ENCODE data around the gene OPTC.
A peak's percentile ranks its signal among the peaks of the same experiment; 100 is the strongest.
"Not testable (repeated sequence)": the region's sequence is repeated elsewhere in the genome, so short reads cannot be mapped to it uniquely, and the experiment has no call there.

OPTC gene

DNA sequence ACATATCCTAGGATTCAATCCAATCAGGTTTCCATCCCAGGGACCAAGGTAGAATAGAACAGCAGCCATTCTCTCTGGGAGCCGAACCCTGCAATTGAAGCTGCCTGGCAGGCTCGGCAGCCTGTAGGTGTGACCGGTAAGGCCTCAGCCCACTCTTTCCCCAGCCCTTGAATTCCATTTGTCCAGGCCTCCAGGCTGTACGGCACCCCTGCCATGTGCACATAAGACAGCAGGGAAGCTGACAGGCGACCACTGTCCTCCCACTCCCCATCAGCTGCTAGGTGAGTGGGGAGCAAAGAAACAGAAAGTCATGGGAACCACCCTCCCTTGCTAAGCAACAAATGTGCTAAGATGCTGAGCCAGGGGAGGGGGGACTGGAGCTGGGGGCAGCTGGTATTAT, 23.0 kb downstream of the OPTC start:
- no peak for DNase-seq (ENCODE audit: low spot score)

DNA sequence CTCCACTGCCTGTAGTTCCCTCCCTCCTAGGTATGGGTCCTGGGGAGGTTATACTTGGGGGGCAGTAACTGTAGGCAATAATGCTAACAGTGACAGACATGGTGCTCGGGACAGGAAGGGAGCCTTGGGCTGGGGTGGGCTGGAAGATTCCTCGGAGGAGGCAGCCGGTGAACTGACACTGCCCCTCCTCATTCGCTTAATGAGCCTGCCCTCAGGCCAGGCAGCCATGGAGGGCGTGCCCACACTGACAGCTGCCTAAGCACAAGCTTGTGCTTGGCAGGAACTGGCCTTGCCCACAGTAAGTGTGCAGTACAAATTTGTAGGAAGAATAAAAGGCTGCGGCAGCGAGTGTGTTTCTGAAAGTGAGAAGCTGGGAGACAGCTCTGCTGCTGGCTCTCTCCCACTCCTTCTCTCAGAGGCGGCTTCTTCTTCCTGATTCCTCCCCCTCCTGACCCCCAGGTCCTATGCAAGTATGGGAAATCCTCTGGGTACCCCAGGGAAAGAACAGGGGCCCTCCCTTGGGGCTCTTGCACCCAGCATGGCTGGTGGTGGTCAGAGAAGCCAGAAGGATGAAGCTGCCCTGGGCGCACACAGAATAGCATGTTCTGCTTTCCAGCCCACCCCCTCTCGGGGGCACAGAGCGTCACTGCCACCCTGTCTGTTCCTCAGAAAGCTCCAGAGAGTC, 23.6 kb downstream of the OPTC start:
- DNase-seq (ENCODE audit: low spot score), result no peak

DNA sequence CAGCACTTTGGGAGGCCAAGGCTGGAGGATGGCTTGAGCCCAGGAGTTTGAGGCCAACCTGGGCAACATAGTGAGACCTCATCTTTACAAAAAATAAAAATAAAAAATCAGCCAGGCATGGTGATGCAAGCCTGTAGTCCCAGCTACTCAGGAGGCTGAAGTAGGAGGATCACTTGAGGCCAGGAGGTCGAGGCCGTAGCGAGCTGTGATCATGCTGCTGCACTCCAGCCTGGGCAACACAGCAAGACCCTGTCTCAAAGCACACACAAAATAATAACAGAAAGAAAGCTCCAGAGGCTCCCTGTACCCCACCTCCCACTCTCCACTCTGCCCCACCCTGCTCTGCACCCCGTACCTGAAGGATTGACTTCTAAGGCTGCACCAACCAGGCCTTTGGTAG, 24.2 kb downstream of the OPTC start:
- DNase-seq (ENCODE audit: low spot score), result not testable (repeated sequence)

DNA sequence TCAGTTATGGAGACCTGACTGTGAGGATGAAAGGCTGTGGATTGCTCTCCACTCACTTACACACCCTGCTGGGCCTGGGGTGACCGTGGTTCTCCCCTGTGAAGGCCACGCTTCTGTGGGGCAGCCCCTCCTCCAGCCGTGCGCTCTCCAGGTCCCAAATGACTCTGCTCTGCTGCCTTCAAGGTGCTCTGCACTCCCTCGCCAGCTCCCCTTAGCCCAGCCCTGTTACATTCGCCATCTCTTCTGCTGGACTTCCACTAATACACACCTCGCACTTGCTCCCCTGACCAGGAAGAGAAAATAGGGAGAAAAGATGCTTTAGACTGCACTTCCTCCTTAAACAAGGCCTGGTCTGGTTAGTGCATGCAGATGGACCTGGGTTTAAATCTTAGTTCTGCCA, 24.6 kb downstream of the OPTC start:
- no peak for DNase-seq (ENCODE audit: low spot score)

DNA sequence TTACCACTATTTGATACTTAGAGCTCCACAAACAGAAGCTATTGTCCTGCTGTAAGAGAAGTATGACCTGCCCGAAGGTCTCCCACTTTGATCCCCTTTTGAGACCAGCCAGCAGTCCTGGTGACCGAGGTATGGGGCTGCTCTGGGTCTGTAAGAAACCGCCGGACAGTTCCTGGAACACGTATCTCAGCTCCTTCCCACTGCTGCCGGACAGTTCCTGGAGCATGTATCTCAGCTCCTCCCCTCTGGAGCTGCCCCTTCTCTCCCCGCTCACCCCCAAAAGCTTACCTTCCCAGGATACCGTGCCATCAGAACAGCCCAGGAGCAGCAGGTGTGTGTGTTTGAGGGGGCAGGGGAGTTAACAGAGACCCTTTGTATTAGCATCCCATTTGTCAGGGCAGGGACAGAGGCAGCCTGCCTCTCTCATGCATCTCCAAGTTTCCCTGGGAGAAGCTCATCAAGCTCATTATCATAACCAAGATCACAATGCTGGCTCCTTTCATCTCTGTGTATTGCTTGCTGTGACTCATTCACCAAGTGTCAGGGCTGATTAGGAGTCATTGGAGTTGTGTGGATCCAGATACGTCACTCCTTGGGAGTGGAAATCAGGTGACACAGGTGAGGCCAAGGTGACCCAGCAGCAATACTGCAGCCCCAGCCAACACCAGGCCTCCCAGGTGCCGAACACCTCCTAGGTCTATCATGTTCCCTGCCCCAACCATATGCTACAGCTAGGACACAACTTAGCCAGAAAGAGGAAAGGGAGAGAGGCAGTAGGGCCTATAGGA, 25.3 kb downstream of the OPTC start:
- DNase-seq (ENCODE audit: low spot score), result no peak

DNA sequence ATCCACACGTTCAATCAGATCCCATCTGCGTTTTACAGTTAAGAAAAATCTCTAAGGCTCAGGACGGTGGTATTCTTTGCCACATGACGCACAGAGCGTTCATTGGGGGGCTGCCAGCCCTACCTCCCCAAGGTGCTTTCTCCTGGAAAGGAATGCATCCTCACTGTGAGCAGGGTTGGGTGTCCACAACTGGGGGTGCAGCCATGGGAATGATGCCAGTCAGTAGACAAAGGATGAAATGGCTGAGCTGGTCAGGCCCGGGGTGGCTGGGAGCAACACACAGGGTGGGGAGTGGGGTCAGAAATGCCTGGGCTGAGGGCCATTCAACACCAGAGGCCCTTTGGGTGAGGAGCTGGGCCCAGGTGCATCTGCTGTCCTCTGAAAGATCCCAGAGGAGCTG, 25.9 kb downstream of the OPTC start:
- no peak for DNase-seq (ENCODE audit: low spot score)

DNA sequence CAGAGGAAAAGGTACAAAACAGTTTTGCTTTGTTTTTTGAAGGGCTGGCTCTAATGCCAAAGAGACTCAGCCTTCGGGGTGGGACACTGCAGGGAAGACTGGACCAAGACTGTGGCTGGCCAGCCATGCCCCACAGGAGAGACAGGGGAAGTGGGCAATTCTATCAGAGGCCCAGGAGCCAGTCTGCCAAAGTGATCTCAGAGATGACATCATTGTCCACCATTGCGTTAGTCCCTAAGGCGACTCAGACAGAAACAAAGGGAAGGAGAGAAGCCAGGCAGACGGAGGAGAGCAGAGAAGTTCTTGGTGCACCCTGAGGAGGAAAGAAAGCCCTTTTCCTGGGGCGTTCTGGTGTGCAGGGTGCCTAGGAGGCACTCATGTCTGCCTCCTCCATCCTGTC, 26.4 kb downstream of the OPTC start:
- no peak for DNase-seq (ENCODE audit: low spot score)

DNA sequence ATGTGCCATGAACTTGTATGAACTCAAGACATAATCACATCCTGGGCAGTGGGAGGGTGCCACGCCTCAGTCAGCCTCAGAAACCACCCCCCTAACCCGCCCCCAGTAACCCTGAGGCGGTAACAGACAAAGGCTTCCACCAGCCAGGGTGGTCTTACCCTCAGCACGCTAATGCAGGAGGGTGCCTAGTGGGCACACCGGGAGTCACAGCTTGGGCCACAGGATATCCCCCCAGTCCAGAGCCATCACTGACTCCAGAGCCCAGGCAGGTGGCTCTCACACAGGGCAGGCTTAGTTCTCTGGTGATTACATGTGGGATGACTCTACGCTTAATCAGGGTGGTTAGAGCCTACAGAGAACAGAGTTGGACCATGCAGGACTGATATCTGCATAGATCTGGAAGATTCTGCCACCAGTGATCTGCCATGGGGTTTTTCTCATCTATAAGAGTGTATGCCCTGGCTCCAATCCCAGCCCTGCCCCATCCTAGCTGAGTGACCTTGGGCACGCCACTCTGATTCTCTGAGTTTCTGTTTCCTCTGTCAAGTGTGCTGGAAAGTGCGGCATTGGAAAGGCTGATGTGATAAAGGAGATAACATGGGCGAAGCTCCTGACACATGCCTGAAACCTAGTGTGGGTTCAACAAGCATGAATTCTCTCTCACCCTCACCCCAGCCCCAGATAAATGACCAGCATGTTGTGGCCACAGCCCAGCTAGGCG, 27.3 kb downstream of the OPTC start:
- no peak for DNase-seq (ENCODE audit: low spot score)

DNA sequence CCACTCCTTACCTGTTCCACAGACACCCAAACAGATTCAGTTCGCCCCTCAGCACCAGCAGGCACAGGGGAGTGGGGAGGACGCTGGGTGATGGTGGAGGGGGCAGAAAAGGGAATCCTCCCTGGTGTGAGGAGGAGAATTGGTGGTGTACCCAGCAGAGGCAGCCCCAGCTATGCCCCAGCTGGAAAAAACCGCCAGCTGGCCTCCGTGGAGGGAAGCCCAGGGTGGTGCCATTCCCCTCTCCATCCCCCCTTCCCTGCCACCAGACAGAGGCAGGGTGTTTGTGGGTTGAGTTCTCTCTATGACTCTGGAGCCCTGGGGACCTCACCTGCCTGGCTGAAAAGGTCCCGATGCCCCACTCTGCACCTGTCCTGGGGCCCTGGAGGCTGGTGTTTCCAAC, 27.9 kb downstream of the OPTC start:
- DNase-seq (ENCODE audit: low spot score), result no peak

DNA sequence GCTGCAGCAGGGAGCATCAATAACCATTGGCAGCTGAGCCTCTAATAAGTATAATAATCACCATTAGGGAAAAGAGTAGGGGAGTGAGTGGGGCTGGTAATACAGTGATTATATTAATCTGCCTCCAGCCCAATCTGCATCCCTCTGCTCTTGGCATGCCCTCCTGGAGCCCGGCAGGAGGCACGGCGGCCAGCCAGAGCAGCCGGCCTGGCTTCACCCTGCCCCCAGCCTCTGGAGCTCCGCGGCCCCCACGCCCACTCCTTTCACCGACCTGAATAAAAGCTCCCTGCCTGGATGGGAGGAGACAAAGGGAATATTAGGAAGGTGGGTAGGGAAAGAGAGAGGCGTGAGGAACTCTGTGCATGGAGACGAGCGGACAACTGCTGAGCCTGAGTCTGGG, 28.3 kb downstream of the OPTC start:
- no peak for DNase-seq (ENCODE audit: low spot score)

DNA sequence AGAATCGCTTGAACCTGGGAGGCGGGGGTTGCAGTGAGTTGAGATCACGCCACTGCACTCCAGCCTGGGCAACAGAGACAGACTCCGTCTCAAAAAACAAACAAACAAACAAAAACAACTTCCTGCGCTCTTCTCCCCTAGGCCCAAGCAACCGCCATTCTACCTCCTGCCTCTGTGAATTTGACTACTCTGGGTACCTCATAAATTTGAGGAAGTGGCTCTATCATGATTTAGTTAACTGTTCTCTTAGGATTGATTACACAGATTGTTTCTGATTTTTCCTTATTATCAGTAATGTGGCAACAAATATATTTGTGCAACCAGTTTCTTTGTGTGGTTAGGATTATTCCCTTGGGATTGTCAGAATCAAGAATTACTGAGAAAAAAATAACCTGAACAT, 29.7 kb downstream of the OPTC start:
- DNase-seq (ENCODE audit: low spot score), result no peak

DNA sequence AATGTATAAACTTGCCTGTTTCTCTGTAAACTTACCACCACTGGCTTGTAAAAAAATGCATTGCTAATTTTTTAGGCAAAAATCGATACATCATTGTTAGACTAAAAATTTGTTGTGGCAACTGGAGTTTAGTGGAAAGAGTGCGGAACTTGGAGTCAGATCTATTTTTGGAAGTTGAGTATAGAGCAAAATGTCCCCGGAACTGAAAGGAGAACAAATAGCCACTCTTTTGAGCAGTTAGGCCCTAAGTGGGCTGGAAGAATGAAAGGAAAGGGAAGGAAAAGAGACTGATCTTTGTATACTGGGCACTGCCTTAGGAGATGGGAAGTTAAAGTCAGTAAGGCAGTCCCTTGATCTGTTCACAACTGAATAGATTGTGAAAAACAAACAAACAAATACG, 30.2 kb downstream of the OPTC start:
- DNase-seq (ENCODE audit: low spot score), result peak; percentile 39

DNA sequence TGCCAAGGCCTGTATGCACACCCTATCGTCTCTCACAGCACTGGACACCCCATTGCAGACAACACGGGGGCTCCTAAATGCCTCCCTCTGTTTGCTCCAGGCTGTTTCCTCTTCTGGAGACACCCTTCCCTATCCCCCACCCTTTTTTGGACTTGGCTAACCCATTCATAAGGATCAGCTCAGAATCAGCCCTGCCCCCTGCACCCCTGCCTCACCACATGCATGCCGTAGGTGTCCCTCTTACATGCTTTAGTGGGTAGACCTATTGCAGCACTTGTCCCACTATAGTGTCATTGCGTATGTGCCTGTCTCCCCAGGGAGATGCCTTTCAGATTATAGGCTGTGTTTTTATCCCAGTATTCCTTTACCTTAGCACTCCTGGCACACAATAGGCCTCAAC, 30.9 kb downstream of the OPTC start:
- no peak for DNase-seq (ENCODE audit: low spot score)

DNA sequence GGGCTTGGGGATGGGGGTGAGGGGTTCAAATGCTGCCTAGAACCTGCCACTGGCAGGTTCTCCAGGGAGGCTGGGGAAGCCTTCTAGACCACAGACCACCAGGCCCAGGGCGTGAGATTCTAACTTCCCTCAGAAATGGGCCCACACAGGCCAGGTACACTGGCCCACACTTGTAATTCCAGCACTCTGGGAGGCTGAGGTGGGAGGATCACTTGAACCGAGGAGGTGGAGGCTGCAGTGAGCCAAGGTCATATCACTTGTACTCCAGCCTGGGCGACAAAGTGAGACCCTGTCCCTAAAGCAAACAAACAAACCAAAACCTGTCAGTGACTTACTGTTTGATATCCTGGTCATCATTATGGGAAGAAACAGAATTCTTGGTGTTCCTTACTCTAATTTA, 31.7 kb downstream of the OPTC start:
- no peak for DNase-seq (ENCODE audit: low spot score)

DNA sequence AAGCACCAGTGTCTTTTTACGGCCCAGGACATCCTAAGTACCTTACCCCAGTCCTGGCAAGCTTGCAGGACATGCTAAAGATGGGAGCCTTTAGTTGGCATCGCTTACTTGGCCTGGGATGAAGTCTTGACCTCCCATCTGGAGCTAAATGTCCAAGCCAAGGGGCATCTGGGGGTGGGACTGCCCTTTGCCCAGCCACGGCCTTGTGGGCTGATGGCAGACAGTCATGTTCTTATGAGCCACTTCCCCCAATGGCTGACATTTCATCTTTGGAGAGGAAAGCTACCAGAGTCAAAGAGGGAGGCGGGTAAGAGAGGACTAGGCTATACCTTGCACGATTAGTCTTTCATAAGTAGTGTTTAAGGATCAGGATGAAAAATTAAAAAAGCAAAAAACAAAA, 32.2 kb downstream of the OPTC start:
- no peak for DNase-seq (ENCODE audit: low spot score)

DNA sequence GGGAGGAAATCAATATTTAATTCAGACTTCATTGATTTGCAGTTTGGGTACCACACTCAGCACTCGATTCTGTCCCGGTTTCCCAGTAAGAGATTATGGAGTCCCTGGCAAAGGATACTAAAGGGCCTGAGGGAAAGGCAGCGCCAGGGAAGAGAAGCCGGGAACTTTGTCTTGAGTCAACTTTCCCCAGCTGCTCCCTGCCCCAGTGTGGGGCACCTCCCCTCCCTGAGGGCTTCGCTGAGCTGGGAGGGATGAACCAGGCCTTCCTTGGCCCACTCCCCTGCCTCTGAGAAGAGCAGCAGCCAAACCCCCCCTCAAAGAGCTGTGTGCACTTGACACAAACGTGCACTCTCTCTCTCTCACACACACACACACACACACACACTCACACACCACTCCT, 32.6 kb downstream of the OPTC start:
- no peak for DNase-seq (ENCODE audit: low spot score)

DNA sequence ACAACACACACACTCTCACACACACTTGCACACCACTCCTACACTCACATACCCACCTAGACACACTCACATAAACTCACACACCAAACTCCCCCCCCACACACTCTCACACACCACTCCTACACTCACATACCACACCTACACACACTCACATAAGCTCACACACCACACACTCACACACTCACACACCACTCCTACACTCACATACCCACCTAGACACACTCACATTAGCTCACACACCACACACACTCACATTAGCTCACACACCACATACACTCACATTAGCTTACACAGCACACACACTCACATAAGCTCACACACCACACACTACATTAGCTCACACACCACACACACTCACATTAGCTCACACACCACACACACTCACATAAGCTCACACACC, 33.1 kb downstream of the OPTC start:
- DNase-seq (ENCODE audit: low spot score), result no peak

DNA sequence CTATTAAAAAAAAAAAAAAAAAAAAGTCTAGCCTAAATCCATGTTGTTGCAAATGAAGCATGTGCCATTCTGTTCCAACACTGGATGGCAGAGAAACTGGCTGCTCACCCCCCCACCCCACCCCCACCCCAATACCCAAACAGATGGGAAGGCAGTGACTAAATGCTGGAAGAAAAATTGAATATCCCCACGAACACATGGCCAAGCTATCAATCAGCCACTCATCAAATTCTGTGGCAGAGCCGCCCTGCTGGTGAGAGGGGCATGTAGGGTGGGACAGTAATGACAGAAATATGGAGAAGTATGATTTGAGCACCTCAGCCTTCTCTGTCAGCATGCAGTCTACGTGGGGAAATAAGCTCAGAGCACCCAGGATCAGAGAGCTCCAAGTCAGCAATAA, 34.1 kb downstream of the OPTC start:
- DNase-seq (ENCODE audit: low spot score), result no peak

DNA sequence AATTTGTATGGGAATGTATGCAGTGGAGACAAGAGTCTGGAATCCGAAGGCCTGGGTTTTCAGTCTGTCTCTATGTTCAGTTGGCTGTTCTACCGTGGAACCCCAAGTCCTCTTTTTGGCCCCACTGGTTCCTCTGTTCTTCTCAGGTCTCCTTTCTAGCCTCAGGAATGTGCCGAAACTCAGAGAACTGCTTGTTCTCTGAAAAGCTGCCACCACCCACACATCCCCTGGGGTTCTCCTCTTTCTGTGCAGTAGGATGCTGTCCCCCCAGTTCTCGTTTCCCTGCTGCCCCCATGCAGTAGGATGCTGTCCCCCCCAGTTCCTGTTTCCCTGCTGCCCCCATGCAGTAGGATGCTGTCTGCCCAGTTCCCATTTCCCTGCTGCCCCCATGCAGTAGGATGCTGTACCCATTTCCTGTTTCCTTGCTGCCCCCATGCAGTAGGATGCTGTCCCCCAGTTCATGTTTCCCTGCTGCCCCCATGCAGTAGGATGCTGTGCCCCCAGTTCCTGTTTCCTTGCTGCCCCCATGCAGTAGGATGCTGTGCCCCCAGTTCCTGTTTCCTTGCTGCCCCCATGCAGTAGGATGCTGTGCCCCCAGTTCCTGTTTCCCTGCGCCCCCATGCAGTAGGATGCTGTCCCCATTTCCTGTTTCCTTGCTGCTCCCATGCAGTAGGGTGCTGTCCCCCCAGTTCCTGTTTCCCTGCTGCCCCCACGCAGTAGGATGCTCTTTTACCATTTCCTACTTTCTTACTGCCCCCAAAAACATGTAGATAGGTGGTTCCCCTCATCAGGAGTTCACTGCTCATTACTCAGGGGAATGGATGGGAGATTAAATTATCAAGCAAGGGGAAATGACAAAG, 35.3 kb downstream of the OPTC start:
- no peak for DNase-seq (ENCODE audit: low spot score)

DNA sequence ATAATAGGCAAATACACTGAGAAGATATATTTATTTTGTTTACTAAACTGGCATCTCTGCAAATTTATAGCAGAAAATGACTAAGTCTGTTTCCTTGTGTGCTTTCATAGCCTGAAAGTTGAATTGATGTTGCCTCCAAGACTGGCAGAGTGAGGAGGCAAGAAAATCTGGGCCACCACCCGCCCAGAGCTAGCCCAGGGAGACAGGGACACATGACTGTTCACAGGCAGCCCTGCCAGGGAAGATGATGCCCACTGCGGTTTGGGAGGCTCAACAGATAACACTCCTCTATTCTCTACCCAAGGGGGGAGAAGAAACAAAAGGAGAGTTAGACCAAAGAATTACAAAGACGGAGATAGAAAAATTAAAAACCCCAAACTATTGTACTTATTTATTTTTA, 37.1 kb downstream of the OPTC start:
- DNase-seq (ENCODE audit: low spot score), result no peak

DNA sequence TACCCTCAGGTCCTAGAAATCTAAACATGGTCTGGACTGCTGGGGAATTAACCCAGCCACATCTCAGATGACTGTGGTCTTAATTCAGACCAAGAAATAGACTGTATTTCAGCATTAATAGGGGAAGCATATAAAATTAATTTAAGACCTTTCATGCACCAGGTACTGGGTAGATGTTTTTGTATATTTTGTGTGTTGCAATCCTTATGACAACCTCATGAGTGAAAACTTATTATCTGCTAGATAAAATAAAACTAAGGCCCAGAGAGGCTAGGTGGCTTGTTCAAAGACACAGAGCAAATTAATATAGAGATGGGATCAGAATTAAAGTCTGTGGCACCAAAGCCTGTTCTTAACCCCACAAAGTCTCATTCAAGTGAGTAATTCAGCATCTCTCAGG, 40.1 kb downstream of the OPTC start:
- no peak for DNase-seq (ENCODE audit: low spot score)

DNA sequence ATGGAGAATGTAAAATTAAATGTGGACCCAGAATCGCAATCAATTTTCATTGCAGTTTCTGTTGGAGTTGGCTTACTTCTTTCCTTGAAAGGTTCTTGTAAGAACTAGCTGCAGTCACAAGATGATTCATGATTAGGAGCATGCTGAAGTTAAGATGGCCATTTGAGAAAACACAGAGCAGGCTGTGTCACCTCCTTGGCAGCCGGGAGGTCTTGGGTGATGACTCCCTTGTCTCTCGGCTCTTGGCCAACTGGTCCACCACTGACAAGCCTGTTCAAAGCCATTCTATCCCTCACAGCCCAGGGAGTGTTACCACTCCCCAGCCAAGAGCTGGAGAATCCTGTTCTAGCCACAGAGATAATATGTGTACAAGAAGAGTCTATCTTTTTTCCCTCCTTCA, 40.6 kb downstream of the OPTC start:
- no peak for DNase-seq (ENCODE audit: low spot score)
